ENCODE results near the gene MGAT5B. TPM values are rescaled to one million over a fixed set of nuclear protein-coding genes. Genes with fewer than 3 reads are reported as not detected.

Gene MGAT5B
- total and polyA plus RNA-seq, 10 of the 15 experiments (the other 5 are each of a cell fraction or from before 2014, with no cell fraction given) = 0.13 TPM; not detected in 9

- ChIA-PET SMC1A (ENCODE audit: uncharacterized antibody, unreplicated experiment) (no interaction called here), RAD21 (ENCODE audit: unreplicated experiment) (no interaction called here), CTCF (no interaction called here), POLR2A (no interaction called here)
- H3K36me3 ChIP-seq (ENCODE audit: control insufficient read depth in 2 of 2, insufficient read depth in 2 of 2, low read length in 1 of 2) = no peaks in the 10 kb centered on the region
- no peak overlapping the region for H3K4me2 ChIP-seq (ENCODE audit: control insufficient read depth, insufficient read depth)
- no peak for DNase-seq (ENCODE audit: low read depth, low spot score)
- in situ Hi-C loops (cut with MboI) = no loop called here
- peaks cover 3 to 7% of the 10 kb centered on the region in 2 experiments; a peak in 3 of 4 replicates for H3K27me3 ChIP-seq (replicated peaks in 1 of 2; ENCODE audit: control insufficient read depth in 2 of 2, insufficient read depth in 2 of 2, low read length in 1 of 2)
- FAIRE-seq = no peak
- ATAC-seq = no peak
- intact Hi-C loops (cut with micrococcal nuclease; ENCODE audit: unreplicated experiment) = no loop called here
- H2AFZ ChIP-seq (ENCODE audit: control insufficient read depth, low read depth, low read length) = no peak overlapping the region
- no peak overlapping the region for H3K27ac ChIP-seq (ENCODE audit: control insufficient read depth, insufficient read depth)
- no peaks in the 10 kb centered on the region for H3K79me2 ChIP-seq (ENCODE audit: control insufficient read depth, insufficient read depth, low read length)
- no peak overlapping the region for H3K9ac ChIP-seq (ENCODE audit: control insufficient read depth, insufficient read depth, low read length)
- no TSS peak for BruUV-seq (replicated peaks)
- no peaks in the 10 kb centered on the region for H3K4me1 ChIP-seq (ENCODE audit: control insufficient read depth, insufficient read depth, low read length)
- no peaks in the 10 kb centered on the region for H3K9me3 ChIP-seq (replicated peaks; ENCODE audit: control insufficient read depth, insufficient read depth, low read length)
- TF ChIP-seq BCL3 (IDR thresholded peaks at IDR 0.05; ENCODE audit: borderline replicate concordance, insufficient read depth, low read depth, low read length, poor library complexity, severe bottlenecking) = no peak
- TF ChIP-seq IKZF2 (IDR thresholded peaks at IDR 0.05) = no peak
- TF ChIP-seq PAX5 (IDR thresholded peaks at IDR 0.05; ENCODE audit: borderline replicate concordance, low read depth, low read length) = no peak
- no peak for TF ChIP-seq YBX1 (IDR thresholded peaks at IDR 0.05)
- no peak for TF ChIP-seq TARDBP (IDR thresholded peaks at IDR 0.05; ENCODE audit: borderline replicate concordance)
- TF ChIP-seq BCL11A (IDR thresholded peaks at IDR 0.05; ENCODE audit: low read depth, low read length) = no peak
- TF ChIP-seq SREBF2 (IDR thresholded peaks at IDR 0.05; ENCODE audit: low read length) = no peak
- TF ChIP-seq SUZ12 (IDR thresholded peaks at IDR 0.05; ENCODE audit: unreplicated experiment) = no peak
- no peak for TF ChIP-seq NFXL1 (IDR thresholded peaks at IDR 0.05; ENCODE audit: borderline replicate concordance)
- TF ChIP-seq ZSCAN29 (IDR thresholded peaks at IDR 0.05) = no peak
- TF ChIP-seq JUNB (IDR thresholded peaks at IDR 0.05) = no peak
- no peak for TF ChIP-seq NR2C2 (IDR thresholded peaks at IDR 0.05; ENCODE audit: borderline replicate concordance, control insufficient read depth, insufficient read length, low read depth)
- TF ChIP-seq E2F4 (IDR thresholded peaks at IDR 0.05; ENCODE audit: low read depth, low read length) = no peak
- no peak for TF ChIP-seq GABPA (IDR thresholded peaks at IDR 0.05; ENCODE audit: low read depth)
- no peak for TF ChIP-seq CHD4 (IDR thresholded peaks at IDR 0.05)
- no peak for TF ChIP-seq NFIC (IDR thresholded peaks at IDR 0.05; ENCODE audit: low read depth, low read length)
- TF ChIP-seq CBX5 (IDR thresholded peaks at IDR 0.05; ENCODE audit: low read depth) = no peak
- no peak overlapping the region for H3K4me3 ChIP-seq
- 49% methylated on average over 23 of the region's 28 CpGs for WGBS (ENCODE audit: insufficient coverage, insufficient replicate concordance, low lambda C conversion rate, missing lambda C conversion rate)
- H4K20me1 ChIP-seq (ENCODE audit: control insufficient read depth, insufficient read depth) = no peaks in the 10 kb centered on the region
Observed at GRCh38 chr17:76915840-76916510, 47.8 kb downstream of the MGAT5B start.
